ENCODE measurements around the gene FAR1.
"Not testable (repeated sequence)": the region's sequence is repeated elsewhere in the genome, so short reads cannot be mapped to it uniquely, and the experiment has no call there.

The FAR1 gene, protein sequence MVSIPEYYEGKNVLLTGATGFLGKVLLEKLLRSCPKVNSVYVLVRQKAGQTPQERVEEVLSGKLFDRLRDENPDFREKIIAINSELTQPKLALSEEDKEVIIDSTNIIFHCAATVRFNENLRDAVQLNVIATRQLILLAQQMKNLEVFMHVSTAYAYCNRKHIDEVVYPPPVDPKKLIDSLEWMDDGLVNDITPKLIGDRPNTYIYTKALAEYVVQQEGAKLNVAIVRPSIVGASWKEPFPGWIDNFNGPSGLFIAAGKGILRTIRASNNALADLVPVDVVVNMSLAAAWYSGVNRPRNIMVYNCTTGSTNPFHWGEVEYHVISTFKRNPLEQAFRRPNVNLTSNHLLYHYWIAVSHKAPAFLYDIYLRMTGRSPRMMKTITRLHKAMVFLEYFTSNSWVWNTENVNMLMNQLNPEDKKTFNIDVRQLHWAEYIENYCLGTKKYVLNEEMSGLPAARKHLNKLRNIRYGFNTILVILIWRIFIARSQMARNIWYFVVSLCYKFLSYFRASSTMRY

DNA sequence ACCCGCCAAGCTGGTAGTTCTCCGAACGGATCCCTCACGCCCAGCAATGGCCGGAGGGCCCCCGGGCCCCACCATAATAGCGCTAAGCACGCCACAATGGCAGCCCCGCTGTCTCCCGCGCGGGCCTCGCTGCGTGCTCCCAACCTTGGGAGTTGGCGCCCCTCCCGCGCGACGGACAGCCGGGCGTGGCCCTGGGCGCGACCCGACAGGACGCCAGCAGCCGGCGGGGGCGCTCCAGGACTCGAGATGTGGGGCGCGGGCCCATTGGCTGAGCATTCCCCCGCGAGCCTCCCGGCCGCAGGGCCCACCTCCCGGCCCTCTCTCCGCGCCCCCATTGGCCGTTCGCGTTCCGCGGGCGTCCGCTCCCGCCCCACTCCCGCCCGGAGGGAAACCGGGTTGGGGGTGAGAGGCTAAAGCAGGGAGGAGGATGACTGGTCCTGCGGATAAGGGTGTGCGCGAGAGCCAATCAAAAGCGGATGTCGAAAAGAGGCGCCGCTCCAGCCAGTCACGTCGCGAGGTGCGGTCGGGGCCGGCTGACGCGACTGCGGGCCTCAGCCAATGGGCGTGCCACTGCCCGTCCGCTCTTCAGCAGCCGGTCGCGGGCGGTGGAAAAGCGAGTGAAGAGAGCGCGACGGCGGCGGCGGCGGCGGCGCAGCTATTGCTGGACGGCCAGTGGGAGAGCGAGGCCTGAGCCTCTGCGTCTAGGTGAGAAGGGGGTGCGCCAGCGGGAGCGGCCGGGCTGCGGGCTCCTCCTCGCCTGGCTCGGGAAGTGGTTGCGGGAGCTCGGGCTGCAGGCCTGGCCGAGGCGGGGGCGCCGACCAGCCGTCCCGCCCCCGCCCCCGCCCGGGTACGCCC is at the start of gene FAR1:
TSS of gene FAR1 (plus strand) at position 567 of the 855 bp plus-strand sequence. CDS start 26,098 bp downstream, outside the sequence.
- DNase-seq (ENCODE audit: low read depth) = peak; percentile 95

DNA sequence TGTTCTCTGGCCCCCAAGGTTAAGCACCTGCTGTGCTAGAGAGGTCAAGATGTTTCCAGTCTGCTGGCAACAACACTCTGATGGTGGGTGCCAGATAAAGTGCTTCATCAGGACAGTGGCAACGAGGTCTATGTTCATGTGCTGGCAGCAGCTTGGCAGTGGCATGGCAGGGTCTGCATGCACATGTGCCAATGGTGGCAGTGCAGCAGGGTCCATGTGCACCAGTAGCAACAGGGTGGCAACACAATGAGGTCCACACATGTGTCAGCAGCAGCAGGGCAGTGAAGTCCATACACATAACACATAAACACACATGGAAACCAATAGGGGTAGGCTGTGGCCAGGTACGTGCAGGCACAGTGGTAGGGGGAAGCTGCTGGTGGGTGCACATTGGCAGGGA is 48.4 kb upstream of the FAR1 start:
- no peak for DNase-seq (ENCODE audit: low read depth)

DNA sequence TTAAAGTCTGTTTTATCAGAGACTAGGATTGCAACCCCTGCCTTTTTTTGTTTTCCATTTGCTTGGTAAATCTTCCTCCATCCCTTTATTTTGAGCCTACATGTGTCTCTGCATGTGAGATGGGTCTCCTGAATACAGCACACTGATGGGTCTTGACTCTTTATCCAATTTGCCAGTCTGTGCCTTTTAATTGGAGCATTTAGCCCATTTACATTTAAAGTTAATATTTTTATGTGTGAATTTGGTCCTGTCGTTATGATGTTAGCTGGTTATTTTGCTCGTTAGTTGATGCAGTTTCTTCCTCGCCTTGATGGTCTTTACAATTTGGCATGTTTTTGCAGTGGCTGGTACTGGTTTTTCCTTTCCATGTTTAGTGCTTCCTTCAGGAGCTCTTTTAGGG is 41.6 kb upstream of the FAR1 start:
- DNase-seq (ENCODE audit: low read depth) = not testable (repeated sequence)

DNA sequence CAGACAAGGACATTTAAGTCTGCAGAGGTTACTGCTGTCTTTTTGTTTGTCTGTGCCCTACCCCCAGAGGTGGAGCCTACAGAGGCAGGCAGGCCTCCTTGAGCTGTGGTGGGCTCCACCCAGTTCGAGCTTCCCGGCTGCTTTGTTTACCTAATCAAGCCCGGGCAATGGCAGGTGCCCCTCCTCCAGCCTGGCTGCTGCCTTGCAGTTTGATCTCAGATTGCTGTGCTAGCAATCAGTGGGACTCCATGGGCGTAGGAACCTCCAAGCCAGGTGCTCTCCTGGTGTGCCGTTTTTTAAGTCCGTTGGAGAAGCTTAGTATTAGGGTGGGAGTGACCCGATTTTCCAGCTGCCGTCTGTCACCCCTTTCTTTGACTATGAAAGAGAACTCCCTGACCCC is 39.8 kb upstream of the FAR1 start:
- not testable (repeated sequence) for DNase-seq (ENCODE audit: low read depth)

DNA sequence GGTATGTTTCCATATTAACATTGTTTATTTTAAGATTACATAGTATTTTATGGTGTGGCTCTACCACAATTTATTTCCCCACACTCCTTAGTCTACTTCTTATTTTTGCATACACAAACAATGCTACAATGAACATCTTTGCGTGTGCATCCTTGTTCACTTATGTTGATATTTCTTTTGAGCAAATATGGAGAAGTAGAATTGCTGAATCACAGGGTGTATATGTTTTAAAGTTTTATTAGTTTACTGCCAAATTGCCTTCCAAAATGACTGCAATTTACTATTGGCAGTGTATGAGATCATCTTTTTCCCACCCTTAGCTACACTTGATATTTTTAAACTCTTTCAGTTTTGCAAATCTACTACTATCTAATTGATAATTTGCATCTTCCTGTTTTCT is 38.7 kb upstream of the FAR1 start:
- no peak for DNase-seq (ENCODE audit: low read depth)

DNA sequence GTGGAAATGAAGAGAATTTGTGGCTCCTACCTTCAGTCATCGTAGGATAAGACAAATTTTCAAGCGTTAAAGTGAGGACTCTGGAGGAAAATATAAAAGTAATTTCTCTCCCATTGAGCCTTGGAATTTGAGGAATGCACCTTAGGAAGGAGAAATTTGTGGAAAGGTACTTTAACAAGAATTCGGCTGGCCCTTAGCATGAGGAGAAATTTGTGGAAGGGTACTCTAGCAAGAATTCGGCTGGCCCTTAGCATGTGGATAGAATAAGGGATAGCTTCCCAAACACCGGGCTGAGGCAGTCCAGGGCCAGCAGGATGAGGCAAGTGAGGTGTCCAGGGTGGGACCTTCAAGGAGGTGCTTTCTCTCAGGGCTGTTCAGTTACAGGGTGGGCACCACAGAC is 33.2 kb upstream of the FAR1 start:
- no peak for DNase-seq (ENCODE audit: low read depth)

DNA sequence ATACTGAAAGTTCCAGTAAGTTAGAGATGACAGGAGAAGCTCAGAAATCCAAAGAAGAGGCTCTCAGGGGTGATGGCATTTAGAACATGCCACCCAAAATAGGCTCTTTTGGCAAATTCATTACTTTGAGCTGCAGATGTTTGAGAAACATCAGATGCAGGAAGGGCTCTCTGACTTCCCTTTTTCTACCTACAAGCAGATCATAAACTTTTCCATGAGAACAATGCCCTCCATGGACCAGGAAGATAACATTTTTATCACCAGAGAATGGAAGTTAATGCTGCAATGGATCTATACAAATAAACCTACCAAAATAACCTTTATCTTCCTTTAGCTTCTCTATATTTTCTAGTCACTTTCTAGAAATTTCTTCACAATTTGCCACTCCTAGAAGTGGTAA is 32.7 kb upstream of the FAR1 start:
- no peak for DNase-seq (ENCODE audit: low read depth)

DNA sequence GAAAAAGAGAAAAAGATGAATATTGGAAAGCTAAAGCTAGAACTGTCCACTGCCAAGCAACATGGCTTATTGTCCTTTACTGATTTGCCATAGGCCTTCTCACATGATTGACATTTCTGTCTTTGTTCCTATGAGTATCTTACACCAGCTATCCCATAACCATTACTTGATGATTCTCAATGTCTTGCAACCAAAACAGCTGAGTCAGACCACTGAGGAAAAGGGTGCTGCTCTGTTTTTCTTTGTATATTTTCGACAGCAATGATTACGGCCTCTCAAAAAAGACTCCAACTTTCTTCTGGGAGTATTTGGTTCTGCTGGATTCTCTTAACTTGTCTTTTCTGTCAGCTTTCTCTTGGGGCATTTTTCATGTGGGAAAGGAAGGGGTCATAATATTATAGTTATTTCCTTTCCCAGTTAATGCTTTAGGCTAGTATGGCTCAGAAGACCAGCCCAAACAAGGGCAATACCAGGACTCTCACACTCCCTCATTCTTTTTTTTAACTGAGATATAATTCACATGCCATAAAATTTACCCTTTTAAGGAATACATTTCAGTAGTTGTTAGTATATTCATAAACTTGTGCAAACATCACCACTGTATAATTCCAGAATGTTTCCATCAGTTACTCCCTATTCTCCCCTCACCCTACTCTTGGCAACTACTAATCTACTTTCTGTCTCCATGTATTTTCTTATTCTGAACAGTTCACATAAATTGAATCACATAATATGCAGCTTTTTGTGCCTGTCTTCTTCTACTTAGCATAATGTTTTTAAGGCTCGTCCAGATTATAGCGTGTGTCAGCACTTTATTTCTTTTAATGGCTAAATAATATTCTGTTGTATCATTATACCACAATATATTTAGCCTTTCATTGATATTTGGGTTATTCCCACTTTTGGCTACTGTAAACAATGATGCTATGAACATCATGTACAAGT is 31.1 kb upstream of the FAR1 start:
- DNase-seq (ENCODE audit: low read depth) = no peak

DNA sequence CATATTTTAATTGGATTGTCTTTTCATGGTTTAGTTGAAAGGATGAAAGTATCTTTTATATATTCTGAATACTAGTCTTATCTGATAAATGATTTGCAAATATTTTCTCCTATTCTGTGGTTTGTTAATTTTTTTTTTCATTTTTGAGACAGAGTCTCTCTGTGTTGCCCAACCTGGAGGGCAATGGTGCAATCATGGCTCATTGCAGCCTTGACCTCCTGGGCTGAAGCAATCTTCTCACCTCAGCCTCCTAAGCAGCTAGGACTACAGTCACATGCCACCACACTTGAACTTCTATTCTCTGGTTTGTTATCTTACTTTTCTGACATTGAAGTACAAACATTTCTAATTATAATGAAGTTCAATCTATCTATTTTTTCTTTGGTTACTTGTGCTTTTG is 30.0 kb upstream of the FAR1 start:
- no peak for DNase-seq (ENCODE audit: low read depth)

DNA sequence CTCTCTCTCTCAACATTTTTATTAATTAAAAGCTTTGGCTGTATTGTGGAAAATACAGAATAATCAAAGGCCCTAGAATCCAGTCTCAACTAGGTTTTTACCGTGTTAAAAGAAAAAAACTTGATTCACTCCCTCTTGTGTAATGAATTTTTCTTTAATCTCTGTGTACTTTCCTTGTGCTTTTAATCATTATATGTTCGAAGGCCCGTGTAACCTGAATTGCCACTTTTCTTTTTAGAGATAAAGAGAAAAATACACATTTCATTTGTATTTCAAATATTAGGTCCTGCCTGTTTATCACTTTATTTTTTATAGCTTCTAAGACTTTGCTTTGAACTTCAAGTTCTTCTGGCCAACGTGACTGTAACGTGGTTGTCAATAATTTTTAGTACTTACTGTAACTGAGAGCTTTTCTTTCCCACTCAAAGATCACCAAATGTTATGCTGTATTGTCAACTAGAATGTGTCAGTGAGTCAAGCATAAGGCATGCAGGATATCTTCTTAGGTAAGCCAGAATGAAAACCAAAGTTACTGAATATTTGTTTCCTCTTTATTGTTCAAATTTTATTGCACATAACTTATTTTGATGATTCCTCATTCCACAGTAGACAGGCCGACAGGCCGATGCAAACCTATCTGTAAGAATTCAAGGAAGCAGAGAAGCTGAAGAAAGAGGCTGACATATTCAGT is 23.3 kb upstream of the FAR1 start:
- no peak for DNase-seq (ENCODE audit: low read depth)

DNA sequence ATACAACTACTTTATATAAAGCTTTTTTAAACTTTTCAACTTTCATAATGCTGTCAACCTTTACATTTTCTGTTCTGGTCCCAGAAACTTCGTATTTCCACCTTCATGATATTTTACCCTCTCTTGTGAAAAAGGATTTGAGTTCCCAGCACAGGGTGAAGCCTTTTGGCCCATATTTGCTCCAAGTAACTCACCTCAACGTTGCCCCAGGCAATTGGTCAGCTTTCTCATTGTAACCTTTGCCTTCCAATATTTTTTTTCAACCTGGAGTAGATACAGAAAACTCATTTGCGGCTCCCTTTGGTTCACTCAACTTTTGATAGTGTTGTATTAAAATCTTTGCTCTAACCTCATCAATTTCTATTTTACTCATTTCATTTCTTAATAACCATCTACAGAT is 21.1 kb upstream of the FAR1 start:
- DNase-seq (ENCODE audit: low read depth) = no peak

DNA sequence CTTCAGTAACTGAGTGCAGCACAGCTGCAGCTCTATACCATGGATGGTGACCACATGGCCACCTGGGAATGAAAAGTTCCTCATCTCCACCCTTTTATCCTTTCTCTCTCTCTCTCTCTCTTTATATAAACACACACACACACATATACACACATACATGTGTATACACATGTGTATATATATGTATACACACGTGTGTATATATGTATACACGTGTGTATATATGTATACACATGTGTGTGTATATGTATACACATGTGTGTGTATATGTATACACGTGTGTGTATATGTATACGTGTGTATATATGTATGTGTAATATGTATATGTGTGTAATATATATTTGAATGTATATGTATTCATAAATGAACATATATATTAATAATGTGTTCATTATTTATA is 18.8 kb upstream of the FAR1 start:
- DNase-seq (ENCODE audit: low read depth) = no peak

DNA sequence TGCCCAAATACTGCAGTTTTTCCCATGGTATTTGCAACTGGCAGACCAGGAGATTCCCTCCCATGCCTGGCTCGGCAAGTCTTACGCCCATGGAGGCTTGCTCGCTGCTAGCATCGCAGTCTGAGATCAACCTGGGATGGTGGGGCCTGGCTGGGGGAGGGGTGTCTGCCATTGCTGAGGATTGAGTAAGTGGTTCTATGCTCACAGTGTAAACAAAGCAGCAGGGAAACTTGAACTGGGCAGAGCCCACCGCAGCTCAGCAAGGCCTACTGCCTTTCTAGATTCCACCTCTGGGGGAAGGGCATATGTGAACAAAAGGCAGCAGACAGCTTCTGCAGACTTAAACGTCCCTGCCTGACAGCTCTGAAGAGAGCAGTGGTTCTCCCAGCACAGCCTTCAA is 17.0 kb upstream of the FAR1 start:
- DNase-seq (ENCODE audit: low read depth) = not testable (repeated sequence)

DNA sequence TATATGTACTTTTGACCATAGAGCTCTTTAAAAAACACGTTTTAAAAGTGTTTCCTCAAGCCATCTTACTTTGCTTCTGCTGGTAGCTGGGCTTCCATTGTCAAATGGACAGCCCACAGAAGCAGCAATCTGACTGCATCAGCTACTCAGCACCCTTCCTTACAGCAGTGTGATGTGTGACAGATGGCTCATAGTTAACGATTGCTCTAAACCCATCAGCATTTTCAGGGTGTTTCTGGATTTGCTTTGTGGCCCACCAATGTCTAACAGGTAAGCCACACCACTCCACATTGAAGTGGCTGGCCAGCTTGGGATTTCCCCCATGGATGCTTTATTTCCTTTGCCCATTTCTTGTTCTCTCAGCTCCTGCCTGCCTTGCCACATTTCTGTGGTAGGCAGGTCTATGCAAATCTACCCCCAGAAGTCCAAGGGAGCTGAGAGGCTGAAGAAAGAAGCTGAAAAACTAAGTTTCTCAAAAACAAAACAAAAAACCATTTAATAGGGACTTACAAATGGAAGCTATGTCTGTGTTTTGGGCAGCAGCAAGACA is 7.3 kb upstream of the FAR1 start:
- DNase-seq (ENCODE audit: low read depth) = no peak

DNA sequence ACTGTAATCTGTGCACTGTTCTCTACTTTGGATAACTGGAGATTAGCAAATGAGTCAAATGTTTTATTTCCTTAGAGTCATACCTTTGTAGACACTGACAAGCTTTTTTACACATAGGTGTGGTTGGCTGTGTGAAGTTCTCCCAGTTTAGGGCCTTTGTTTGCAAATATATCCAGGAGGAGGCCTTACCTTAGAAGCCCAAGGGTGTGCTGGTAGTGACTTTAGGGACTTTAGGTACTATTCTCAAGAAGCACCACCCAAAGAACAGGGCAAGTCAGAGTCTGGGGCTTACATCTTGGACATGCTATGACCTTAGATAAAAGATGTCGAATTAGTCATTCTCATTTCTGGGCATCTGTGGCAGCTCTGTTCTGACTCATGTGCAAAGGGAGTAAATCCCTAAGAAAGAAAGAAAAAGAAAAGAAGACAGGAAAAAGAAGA is 4.8 kb upstream of the FAR1 start:
- no peak for DNase-seq (ENCODE audit: low read depth)

DNA sequence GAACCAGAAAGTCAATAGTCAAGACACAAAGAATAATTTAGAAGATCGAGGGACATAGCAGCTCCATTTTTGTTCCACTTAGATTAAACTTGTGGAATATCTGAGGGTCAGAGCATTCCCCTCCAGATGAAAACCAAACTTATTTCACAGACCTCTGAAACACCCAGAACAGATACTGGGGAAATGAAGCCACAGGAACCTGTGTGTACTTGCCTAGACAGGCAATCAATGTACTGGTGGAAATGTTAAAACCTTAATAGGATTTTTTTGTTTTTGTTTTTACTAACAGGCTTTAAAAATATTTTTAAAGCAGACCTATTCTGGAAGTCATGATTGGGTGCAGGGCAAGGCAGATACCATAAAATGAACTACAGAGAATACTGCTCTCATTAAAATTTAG is 4.1 kb upstream of the FAR1 start:
- no peak for DNase-seq (ENCODE audit: low read depth)

DNA sequence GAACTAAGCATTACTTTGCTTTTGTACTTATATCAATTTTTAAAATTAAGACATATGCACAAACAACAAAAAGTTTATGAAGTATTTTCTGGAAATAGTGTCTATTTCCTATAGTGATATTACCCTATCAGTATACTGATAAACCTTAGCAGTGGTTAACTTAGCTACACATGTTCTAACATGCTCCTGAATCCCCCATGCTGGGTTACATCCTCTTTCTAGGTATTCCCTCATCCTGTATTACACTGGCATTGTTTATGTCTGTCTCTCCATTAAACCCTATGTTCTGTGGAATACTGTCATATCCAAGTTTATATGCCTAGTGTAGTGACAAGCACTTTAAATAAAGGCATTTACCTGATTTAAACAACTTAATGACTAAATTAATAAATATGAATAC is 1.8 kb upstream of the FAR1 start:
- DNase-seq (ENCODE audit: low read depth) = no peak

DNA sequence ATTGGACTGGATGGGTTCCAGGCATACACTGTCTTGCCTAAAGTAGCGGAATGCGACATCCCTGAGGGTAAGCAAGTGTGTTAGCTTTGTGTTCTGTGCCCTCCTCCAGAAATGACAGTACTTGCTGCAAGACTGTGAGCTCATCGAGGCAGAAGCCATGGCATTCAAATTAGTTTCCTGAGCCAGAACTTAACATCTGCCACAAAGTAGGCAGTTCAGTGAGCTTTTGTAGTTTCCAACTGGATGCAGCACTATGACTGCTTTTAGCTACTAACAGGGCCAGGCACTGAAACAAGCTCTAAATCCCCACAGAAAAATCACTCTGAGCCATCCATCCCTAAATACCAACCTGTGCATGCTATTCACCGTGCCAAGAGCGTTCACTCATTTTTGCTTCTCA is 1.2 kb upstream of the FAR1 start:
- no peak for DNase-seq (ENCODE audit: low read depth)

DNA sequence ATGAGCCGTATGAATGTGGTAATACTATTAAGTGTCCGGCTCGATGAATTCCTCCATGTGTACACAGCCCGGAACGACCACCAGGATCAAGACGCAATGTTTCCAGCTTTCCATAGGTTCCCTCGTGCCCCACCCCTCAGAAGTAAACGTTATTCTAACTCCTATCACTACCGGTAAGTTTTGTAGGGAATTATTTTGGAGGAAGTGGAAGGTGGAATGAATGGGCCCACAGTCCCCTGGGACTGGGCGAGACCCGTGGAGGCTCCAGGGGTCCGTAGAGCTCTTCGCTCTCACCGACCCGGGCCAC is 720 bp upstream of the FAR1 start:
- DNase-seq (ENCODE audit: low read depth) = no peak

DNA sequence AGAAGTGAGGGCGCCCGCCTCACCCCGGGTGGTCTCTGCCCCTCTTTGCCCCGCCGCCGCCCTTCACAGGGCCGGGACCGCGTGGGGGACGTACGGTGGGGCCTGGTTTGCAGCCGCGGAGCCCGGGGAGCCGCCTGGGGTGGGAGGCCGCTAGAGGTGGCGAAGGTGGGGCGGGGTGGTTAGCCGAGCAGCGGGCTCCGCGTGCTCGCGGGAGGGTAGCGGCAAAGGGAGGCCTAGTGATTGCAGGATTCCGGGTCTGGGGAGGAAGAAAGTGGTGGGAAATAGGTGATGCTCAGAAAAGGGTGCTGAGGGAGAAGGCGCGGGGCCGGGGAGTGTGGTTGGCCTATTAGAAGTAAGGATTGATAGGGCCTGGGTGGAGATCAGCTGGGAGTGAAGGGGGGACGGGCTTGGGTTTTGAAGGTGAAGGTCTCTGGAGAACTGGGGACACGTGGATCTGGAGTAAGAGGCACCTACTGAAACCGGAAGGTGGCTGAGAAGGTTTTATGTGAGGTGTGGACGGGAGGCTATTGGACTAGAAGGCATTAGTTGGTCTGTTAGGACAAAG is 571 bp downstream of the FAR1 start:
- peak; percentile 42 for DNase-seq (ENCODE audit: low read depth)
